Measurements from ENCODE around the gene ATXN7.

Gene ATXN7

GRCh38 chr3:64028754-64029153 is 165.1 kb downstream of the ATXN7 start:
- no peak for DNase-seq

- DNase-seq = no peak
Measured at GRCh38 chr3:64029287-64029686, 165.6 kb downstream of the ATXN7 start.

- DNase-seq = peak; percentile 18
Measured at GRCh38 chr3:64030741-64031140, 167.1 kb downstream of the ATXN7 start.

GRCh38 chr3:64031540-64032508 is 168.2 kb downstream of the ATXN7 start:
- DNase-seq = no peak

GRCh38 chr3:64033069-64033468 is 169.4 kb downstream of the ATXN7 start:
- DNase-seq = no peak

- DNase-seq = no peak
Measured at GRCh38 chr3:64037084-64037483, 173.4 kb downstream of the ATXN7 start.

GRCh38 chr3:64038253-64038767 is 174.6 kb downstream of the ATXN7 start:
- no peak for DNase-seq

GRCh38 chr3:64039332-64039731 is 175.7 kb downstream of the ATXN7 start:
- DNase-seq = no peak

GRCh38 chr3:64039981-64040733 is 176.5 kb downstream of the ATXN7 start:
- DNase-seq = no peak

- DNase-seq = no peak
Measured at GRCh38 chr3:64042952-64043351, 179.3 kb downstream of the ATXN7 start.

GRCh38 chr3:64046592-64046991 is 182.9 kb downstream of the ATXN7 start:
- no peak for DNase-seq

- DNase-seq = no peak
Measured at GRCh38 chr3:64046996-64047594, 183.4 kb downstream of the ATXN7 start.

- no peak for DNase-seq
Measured at GRCh38 chr3:64047787-64048186, 184.1 kb downstream of the ATXN7 start.

GRCh38 chr3:64048631-64049061 is 185.0 kb downstream of the ATXN7 start:
- DNase-seq = no peak

GRCh38 chr3:64049136-64049535 is 185.5 kb downstream of the ATXN7 start:
- DNase-seq = no peak

- DNase-seq = no peak
Measured at GRCh38 chr3:64049832-64050231, 186.2 kb downstream of the ATXN7 start.

Data from NCI-H510A (cell line).